Right ventricle myocardium superior (tissue), 1 donor: ENCODE data around the gene TMED4. TPM values are rescaled to one million over a fixed set of nuclear protein-coding genes. Genes with fewer than 3 reads are reported as not detected.
"Not testable (repeated sequence)": the region's sequence is repeated elsewhere in the genome, so short reads cannot be mapped to it uniquely, and the experiment has no call there.

Experiments
- ATAC-seq: fragments of 200-7000 bp; cut with Tn5 transposase; one replicate; pipeline ENCODE4 v1.9.1; 2020; ENCODE audit warnings: mild to moderate bottlenecking; ENCODE audit not compliant: poor library complexity
- DNase-seq: peaks from one replicate; pipeline ENCODE4 v3.0.0-alpha.2; 2020
- intact Hi-C: fragments of 100-400 bp; cut with DNase I; formaldehyde crosslinking; loops from one replicate; pipeline ENCODE4 v1.11.2; 2022
- total RNA-seq: library from RNA; stranded (reverse); fragmentation: NEBNext Ultra II Directional; extraction: Animal tissue kit (Norgen Biotek cat#: 25700); gene quantifications from one replicate; pipeline ENCODE4 v1.2.1, GENCODE V29; 2021
- donor health status: DM: no; HTN: yes; CAD: no; lungs with severe emphysema.

TMED4 gene
- total RNA-seq, 1 donor from 2014 or later, result 47.6 TPM

- intact Hi-C loops, result no loop called here
- no peak for ATAC-seq
- DNase-seq, result no peak
Observed at GRCh38 chr7:44555350-44555749, 26.7 kb downstream of the TMED4 start.

- intact Hi-C loops, DNase-seq, ATAC-seq: not testable (repeated sequence)
Observed at GRCh38 chr7:44552473-44553005, 29.5 kb downstream of the TMED4 start.

GRCh38 chr7:44549457-44549856 lies 32.6 kb downstream of the TMED4 start:
- DNase-seq, result no peak
- intact Hi-C loops, result no loop called here
- no peak for ATAC-seq

GRCh38 chr7:44548893-44549292 lies 33.1 kb downstream of the TMED4 start:
- intact Hi-C loops, result no loop called here
- no peak for DNase-seq

GRCh38 chr7:44547536-44548231 lies 34.3 kb downstream of the TMED4 start:
- no peak for DNase-seq
- no peak for ATAC-seq
- intact Hi-C loops, result no loop called here

More at GRCh38 chr7:44548893-44549292, 33.1 kb downstream of the TMED4 start:
- ATAC-seq, result no peak

GRCh38 chr7:44541876-44542610 lies 40.0 kb downstream of the TMED4 start:
- no peak for ATAC-seq
- intact Hi-C loops, result no loop called here

GRCh38 chr7:44541028-44541869 lies 40.8 kb downstream of the TMED4 start, which contains the start of gene NPC1L1:
TSS of gene NPC1L1 (minus strand) at chr7:44541330. CDS start at chr7:44541259, 71 bp downstream.
- ATAC-seq (no peak), DNase-seq (no peak)
- intact Hi-C loops, result no loop called here

More at GRCh38 chr7:44541876-44542610, 40.0 kb downstream of the TMED4 start:
- DNase-seq, result no peak

- intact Hi-C loops, result no loop called here
- no peak for DNase-seq
- ATAC-seq, result no peak
Observed at GRCh38 chr7:44540592-44541027, 41.4 kb downstream of the TMED4 start.

- DNase-seq (no peak), ATAC-seq (no peak)
- intact Hi-C loops, result no loop called here
Observed at GRCh38 chr7:44539669-44540506, 42.1 kb downstream of the TMED4 start.

- no peak for DNase-seq
- no peak for ATAC-seq
- intact Hi-C loops, result no loop called here
Observed at GRCh38 chr7:44538798-44539668, 43.0 kb downstream of the TMED4 start.

GRCh38 chr7:44538093-44538797 lies 43.8 kb downstream of the TMED4 start:
- intact Hi-C loops, result no loop called here
- ATAC-seq (no peak), DNase-seq (no peak)

GRCh38 chr7:44537442-44537841 lies 44.6 kb downstream of the TMED4 start:
- DNase-seq (no peak), ATAC-seq (no peak)
- intact Hi-C loops, result no loop called here

- ATAC-seq, result no peak
- intact Hi-C loops, result no loop called here
- DNase-seq, result no peak
Observed at GRCh38 chr7:44536090-44536489, 45.9 kb downstream of the TMED4 start.

- ATAC-seq (no peak), DNase-seq (no peak)
- intact Hi-C loops, result no loop called here
Observed at GRCh38 chr7:44535348-44536064, 46.5 kb downstream of the TMED4 start.

- ATAC-seq, result peak; percentile 34
- no peak for DNase-seq
- intact Hi-C loops, result no loop called here
Observed at GRCh38 chr7:44534501-44534900, 47.5 kb downstream of the TMED4 start.

- ATAC-seq, result no peak
- intact Hi-C loops, result no loop called here
- no peak for DNase-seq
Observed at GRCh38 chr7:44534087-44534486, 47.9 kb downstream of the TMED4 start.
